Measurements from ENCODE around the gene TCERG1L.

The TCERG1L gene

DNA sequence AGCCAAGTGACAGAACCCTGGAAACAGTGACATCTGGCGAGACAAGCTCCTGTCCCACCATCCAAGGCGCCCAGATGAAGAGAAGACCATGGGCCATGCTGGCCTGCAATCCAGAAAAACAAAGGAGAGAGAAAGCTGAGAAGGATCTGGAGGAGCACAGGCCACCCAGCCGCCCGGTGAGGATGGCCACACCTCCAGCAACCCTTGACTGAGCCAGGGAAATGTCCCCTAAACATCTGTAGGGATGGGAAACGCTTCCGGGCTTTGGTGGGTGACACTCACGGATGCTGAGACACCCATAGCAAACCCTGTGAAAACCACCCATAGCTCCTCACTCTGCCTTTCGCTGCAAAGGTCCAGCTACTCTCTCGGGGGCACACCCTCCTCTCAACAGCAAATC is 32.0 kb downstream of the TCERG1L start:
- Histone ChIP-seq H3K4me3 (replicated peaks; ENCODE audit: low read depth, low read length) (no peak overlapping the region), H3K36me3 (ENCODE audit: control insufficient read depth, insufficient read depth, low read length) (no peaks in the 10 kb centered on the region), H3K27me3 (replicated peaks; ENCODE audit: control insufficient read depth, insufficient read depth, low read length) (no peaks in the 10 kb centered on the region)
- TF ChIP-seq, protein P1, sequence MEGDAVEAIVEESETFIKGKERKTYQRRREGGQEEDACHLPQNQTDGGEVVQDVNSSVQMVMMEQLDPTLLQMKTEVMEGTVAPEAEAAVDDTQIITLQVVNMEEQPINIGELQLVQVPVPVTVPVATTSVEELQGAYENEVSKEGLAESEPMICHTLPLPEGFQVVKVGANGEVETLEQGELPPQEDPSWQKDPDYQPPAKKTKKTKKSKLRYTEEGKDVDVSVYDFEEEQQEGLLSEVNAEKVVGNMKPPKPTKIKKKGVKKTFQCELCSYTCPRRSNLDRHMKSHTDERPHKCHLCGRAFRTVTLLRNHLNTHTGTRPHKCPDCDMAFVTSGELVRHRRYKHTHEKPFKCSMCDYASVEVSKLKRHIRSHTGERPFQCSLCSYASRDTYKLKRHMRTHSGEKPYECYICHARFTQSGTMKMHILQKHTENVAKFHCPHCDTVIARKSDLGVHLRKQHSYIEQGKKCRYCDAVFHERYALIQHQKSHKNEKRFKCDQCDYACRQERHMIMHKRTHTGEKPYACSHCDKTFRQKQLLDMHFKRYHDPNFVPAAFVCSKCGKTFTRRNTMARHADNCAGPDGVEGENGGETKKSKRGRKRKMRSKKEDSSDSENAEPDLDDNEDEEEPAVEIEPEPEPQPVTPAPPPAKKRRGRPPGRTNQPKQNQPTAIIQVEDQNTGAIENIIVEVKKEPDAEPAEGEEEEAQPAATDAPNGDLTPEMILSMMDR (IDR thresholded peaks at IDR 0.05; ENCODE audit: insufficient read depth, low read length, poor library complexity, severe bottlenecking): no peak
- DNase-seq (ENCODE audit: extremely low read depth, insufficient read length): no peak

DNA sequence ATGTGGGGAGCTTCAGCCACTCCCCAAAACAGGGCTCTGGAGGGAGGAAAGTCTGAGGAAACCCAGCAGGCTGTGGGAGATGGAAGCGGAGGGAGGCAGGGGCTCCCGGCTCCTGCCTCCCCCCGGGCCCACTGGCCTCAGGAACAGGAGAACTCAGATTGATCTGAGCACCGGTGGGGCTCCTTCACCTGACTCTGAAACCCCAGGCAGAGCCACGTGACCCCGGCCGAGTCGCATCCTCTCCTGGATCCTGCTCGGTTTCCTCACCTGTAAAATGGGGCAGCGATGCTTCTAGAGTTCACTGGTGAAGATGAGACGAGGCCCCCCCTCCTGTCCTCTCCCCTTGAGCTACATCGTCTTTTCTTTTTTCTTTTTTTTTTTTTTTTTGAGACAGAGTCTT is 33.6 kb downstream of the TCERG1L start:
- H3K27me3 ChIP-seq (replicated peaks; ENCODE audit: control insufficient read depth, insufficient read depth, low read length): no peaks in the 10 kb centered on the region
- H3K4me3 ChIP-seq (replicated peaks; ENCODE audit: low read depth, low read length): no peak overlapping the region
- H3K36me3 ChIP-seq (ENCODE audit: control insufficient read depth, insufficient read depth, low read length): no peaks in the 10 kb centered on the region
- TF ChIP-seq, protein P1 (IDR thresholded peaks at IDR 0.05; ENCODE audit: insufficient read depth, low read length, poor library complexity, severe bottlenecking): no peak
- no peak for DNase-seq (ENCODE audit: extremely low read depth, insufficient read length)

DNA sequence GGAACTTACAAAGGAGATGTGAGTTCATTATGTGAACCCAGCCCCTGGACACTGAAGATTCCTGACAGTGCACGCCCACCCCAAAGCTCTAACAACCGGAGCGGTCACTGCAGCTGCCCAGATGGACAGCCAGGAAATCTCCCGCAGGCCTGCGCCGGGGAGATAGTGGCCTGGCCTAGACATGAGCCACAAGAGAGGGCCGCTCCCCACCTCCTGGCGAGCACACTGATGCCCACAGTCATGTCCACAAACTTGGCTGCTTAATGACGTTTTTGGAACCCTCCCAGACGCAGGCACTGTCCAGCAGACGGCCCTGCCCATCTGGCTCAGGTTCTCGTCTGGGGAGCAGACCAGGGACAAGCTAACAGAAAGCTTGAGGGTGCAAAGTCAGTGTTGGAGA is 34.2 kb downstream of the TCERG1L start:
- no peaks in the 10 kb centered on the region for H3K36me3 ChIP-seq (ENCODE audit: control insufficient read depth, insufficient read depth, low read length)
- no peak for DNase-seq (ENCODE audit: extremely low read depth, insufficient read length)
- H3K4me3 ChIP-seq (replicated peaks; ENCODE audit: low read depth, low read length): no peak overlapping the region
- TF ChIP-seq, protein P1 (IDR thresholded peaks at IDR 0.05; ENCODE audit: insufficient read depth, low read length, poor library complexity, severe bottlenecking): no peak
- no peaks in the 10 kb centered on the region for H3K27me3 ChIP-seq (replicated peaks; ENCODE audit: control insufficient read depth, insufficient read depth, low read length)

DNA sequence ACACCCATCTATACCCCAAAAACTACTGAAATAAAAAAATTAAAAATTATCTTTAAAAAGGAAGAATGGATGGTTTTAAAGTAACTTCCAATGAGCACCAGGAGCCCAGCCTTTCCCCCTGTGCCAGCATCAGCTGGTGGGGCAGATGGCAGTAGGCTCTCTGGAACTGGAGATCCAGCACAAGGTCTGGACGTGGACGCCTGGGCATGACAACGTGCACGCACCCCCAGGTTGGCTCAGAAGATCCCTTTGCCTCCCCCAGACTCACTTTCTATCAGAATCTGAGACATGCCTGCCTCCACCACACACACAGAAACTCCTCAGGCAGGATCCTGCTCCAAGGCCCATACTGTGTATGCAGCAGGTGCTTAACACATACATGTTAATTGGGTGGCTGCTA is 35.8 kb downstream of the TCERG1L start:
- Histone ChIP-seq H3K36me3 (ENCODE audit: control insufficient read depth, insufficient read depth, low read length) (no peaks in the 10 kb centered on the region), H3K27me3 (replicated peaks; ENCODE audit: control insufficient read depth, insufficient read depth, low read length) (no peaks in the 10 kb centered on the region)
- DNase-seq (ENCODE audit: extremely low read depth, insufficient read length): no peak

DNA sequence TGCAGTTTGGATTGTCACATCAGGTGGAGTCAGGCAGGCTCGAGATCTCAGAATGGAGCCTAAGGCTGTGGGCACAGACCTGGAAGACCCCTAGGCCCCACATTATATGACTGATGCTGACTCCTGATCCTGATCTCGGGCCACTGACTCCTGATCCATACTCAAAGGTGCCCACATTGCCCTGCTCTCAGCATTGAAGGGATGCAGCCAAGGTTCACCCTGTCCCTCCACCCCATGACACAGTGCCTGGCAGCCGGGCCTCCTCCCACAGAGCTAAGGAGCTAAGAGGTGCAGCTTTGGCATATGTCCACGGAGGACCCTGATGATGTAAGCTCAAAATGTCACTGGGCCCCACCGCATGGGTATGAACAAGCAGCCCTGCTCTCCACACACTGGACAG is 36.6 kb downstream of the TCERG1L start:
- Histone ChIP-seq H3K36me3 (ENCODE audit: control insufficient read depth, insufficient read depth, low read length) (no peaks in the 10 kb centered on the region), H3K27me3 (replicated peaks; ENCODE audit: control insufficient read depth, insufficient read depth, low read length) (no peaks in the 10 kb centered on the region), H3K4me3 (replicated peaks; ENCODE audit: low read depth, low read length) (no peak overlapping the region)
- TF ChIP-seq, protein P1 (IDR thresholded peaks at IDR 0.05; ENCODE audit: insufficient read depth, low read length, poor library complexity, severe bottlenecking): no peak
- no peak for DNase-seq (ENCODE audit: extremely low read depth, insufficient read length)

More for the DNA sequence above, 35.8 kb downstream of the TCERG1L start:
- TF ChIP-seq, protein P1 (IDR thresholded peaks at IDR 0.05; ENCODE audit: insufficient read depth, low read length, poor library complexity, severe bottlenecking): no peak
- H3K4me3 ChIP-seq (replicated peaks; ENCODE audit: low read depth, low read length): no peak overlapping the region
